ENCODE measurements around the gene KIFC1.

KIFC1 gene

GRCh38 chr6:33414592-33415271, 23.1 kb downstream of the KIFC1 start:
- intact Hi-C loops (cut with DNase I; ENCODE audit: low total_unique reads) = loop anchor here (10.0 kb wide), 1 partner anchor 120 kb away; the partner anchor contains the start of gene RGL2
- no peak for DNase-seq
- TF ChIP-seq CTCF (IDR thresholded peaks at IDR 0.05) = no peak
- peaks cover 0 to 66% (median 58%) of the 10 kb centered on the region in 4 donors for H3K4me1 ChIP-seq
- peak overlapping the region in 1 of 2 donors; percentile 25 for H3K27ac ChIP-seq
- H3K36me3 ChIP-seq = peaks cover 25 to 44% (median 39%) of the 10 kb centered on the region in 3 donors
- no peak overlapping the region for H3K4me3 ChIP-seq
- H3K9me3 ChIP-seq = no peaks in the 10 kb centered on the region
- no peaks in the 10 kb centered on the region for H3K27me3 ChIP-seq

GRCh38 chr6:33415831-33416230, 24.2 kb downstream of the KIFC1 start:
- Histone ChIP-seq H3K36me3 (peaks cover 25 to 44% (median 39%) of the 10 kb centered on the region in 3 donors), H3K4me1 (peaks cover 0 to 75% (median 63%) of the 10 kb centered on the region in 4 donors)
- intact Hi-C loops (cut with DNase I; ENCODE audit: low total_unique reads) = loop anchor here (10.0 kb wide), 1 partner anchor 121 kb away; the partner anchor contains the start of gene RGL2

GRCh38 chr6:33416386-33417127, 24.9 kb downstream of the KIFC1 start:
- no peaks in the 10 kb centered on the region for H3K9me3 ChIP-seq
- H3K4me1 ChIP-seq = peaks cover 0 to 81% (median 64%) of the 10 kb centered on the region in 4 donors
- peak overlapping the region; percentile 88 to 95 for H3K27ac ChIP-seq
- no peaks in the 10 kb centered on the region for H3K27me3 ChIP-seq
- DNase-seq = no peak
- H3K36me3 ChIP-seq = peaks cover 25 to 44% (median 39%) of the 10 kb centered on the region in 3 donors
- intact Hi-C loops (cut with DNase I; ENCODE audit: low total_unique reads) = loop anchor here (10.0 kb wide), 1 partner anchor 122 kb away; the partner anchor contains the start of gene RGL2
- TF ChIP-seq CTCF (IDR thresholded peaks at IDR 0.05) = no peak
- H3K4me3 ChIP-seq = peak overlapping the region; percentile 79 to 83

More at GRCh38 chr6:33415831-33416230, 24.2 kb downstream of the KIFC1 start:
- Histone ChIP-seq H3K9me3 (no peaks in the 10 kb centered on the region), H3K27me3 (no peaks in the 10 kb centered on the region), H3K27ac (peak overlapping the region; percentile 31 to 88), H3K4me3 (no peak overlapping the region)
- DNase-seq = no peak
- TF ChIP-seq CTCF (IDR thresholded peaks at IDR 0.05) = no peak

- Histone ChIP-seq H3K4me3 (peak overlapping the region; percentile 79 to 83), H3K27me3 (no peaks in the 10 kb centered on the region), H3K36me3 (peaks cover 24 to 44% (median 39%) of the 10 kb centered on the region in 3 donors), H3K4me1 (peaks cover 0 to 73% (median 56%) of the 10 kb centered on the region in 4 donors), H3K27ac (peak overlapping the region; percentile 88 to 95), H3K9me3 (no peaks in the 10 kb centered on the region)
- DNase-seq = no peak
- TF ChIP-seq CTCF (IDR thresholded peaks at IDR 0.05) = no peak
- intact Hi-C loops (cut with DNase I; ENCODE audit: low total_unique reads) = loop anchor here (10.0 kb wide), 1 partner anchor 123 kb away; the partner anchor contains the start of gene RGL2
Observed at GRCh38 chr6:33417128-33417902, 25.7 kb downstream of the KIFC1 start.
